ENCODE results near the gene CRTAC1. TPM values are rescaled to one million over a fixed set of nuclear protein-coding genes. Genes with fewer than 3 reads are reported as not detected.
"Not testable (repeated sequence)": the region's sequence is repeated elsewhere in the genome, so short reads cannot be mapped to it uniquely, and the experiment has no call there.

Gene CRTAC1
- total RNA-seq, 1 experiment from 2014 or later = 0.46 TPM

- H3K27ac Mint-ChIP-seq; H3K56ac ChIP-seq (ENCODE audit: insufficient read length, low read depth, low read length); H3K23ac ChIP-seq (ENCODE audit: insufficient read length, low read depth, low read length); H3K4me1 Mint-ChIP-seq; H2BK5ac ChIP-seq (ENCODE audit: insufficient read length, low read length); H3T11ph ChIP-seq (ENCODE audit: low read length); H3K27me3 ChIP-seq (ENCODE audit: insufficient read depth, low read length); H3K4ac ChIP-seq (ENCODE audit: low read depth, low read length); H2AK5ac ChIP-seq (ENCODE audit: insufficient read length, low read length); H3K79me1 ChIP-seq (ENCODE audit: insufficient read depth, low read depth, low read length, poor library complexity, severe bottlenecking); H2BK12ac ChIP-seq (ENCODE audit: insufficient read length, low read depth, low read length); H2AFZ ChIP-seq (ENCODE audit: low read length); H3K9me3 ChIP-seq (ENCODE audit: control insufficient read depth, low read depth, low read length); H4K8ac ChIP-seq (replicated peaks; ENCODE audit: insufficient read length, low read depth, low read length); H3K4me2 ChIP-seq (ENCODE audit: insufficient read depth, insufficient read length, low read length); H3K9ac ChIP-seq (ENCODE audit: extremely low read depth, insufficient read length, low read length); H2BK120ac ChIP-seq (ENCODE audit: low read depth, low read length, poor library complexity, severe bottlenecking); H3K18ac ChIP-seq (ENCODE audit: insufficient read length, low read depth, low read length); H4K5ac ChIP-seq (ENCODE audit: insufficient read length, low read depth, low read length); H3K27ac ChIP-seq (ENCODE audit: insufficient read length, low read depth, low read length); DNase-seq; H3K14ac ChIP-seq (ENCODE audit: insufficient read depth, low read length); H3K4me3 Mint-ChIP-seq; H3K36me3 Mint-ChIP-seq (ENCODE audit: insufficient read depth in 1 of 3, low read depth in 3 of 3); H3K4me1 ChIP-seq (ENCODE audit: insufficient read depth, low read length); H2BK15ac ChIP-seq (ENCODE audit: low read depth, low read length); H4K91ac ChIP-seq (ENCODE audit: insufficient read length, low read depth, low read length); H3K23me2 ChIP-seq (ENCODE audit: insufficient read length, low read depth, low read length, poor library complexity, severe bottlenecking); H2BK20ac ChIP-seq (ENCODE audit: low read depth, low read length, poor library complexity, severe bottlenecking); H3K79me2 ChIP-seq (ENCODE audit: insufficient read depth, low read length); H4K20me1 ChIP-seq (ENCODE audit: control insufficient read depth, insufficient read depth, insufficient read length); H3K9me3 Mint-ChIP-seq: not testable (repeated sequence)
- H3K27me3 Mint-ChIP-seq (ENCODE audit: low read depth) = peaks cover 32% of the 10 kb centered on the region
- WGBS (ENCODE audit: extremely low coverage, insufficient read length, low lambda C conversion rate) = no CpG with 5 or more reads among the region's 22 CpGs
Measured at GRCh38 chr10:97841166-97841565, 189.3 kb downstream of the CRTAC1 start.

Data from H9 (cell line).